ENCODE results near the gene TTI1. TPM values are rescaled to one million over a fixed set of nuclear protein-coding genes. Genes with fewer than 3 reads are reported as not detected.

TTI1 gene
- total RNA-seq, 1 experiment from 2014 or later = 38.3 TPM

- Histone ChIP-seq H3K4me2 (ENCODE audit: low read depth, low read length, poor library complexity, severe bottlenecking) (no peak overlapping the region), H3K36me3 (ENCODE audit: insufficient read depth, low read length) (peaks cover 69% of the 10 kb centered on the region), H3K9me3 (ENCODE audit: low read length) (no peaks in the 10 kb centered on the region), H3K9ac (ENCODE audit: low read length) (no peak overlapping the region), H3K9me2 (replicated peaks; ENCODE audit: insufficient read depth, low read length) (no peaks in the 10 kb centered on the region), H4K20me1 (ENCODE audit: insufficient read depth, low read depth, low read length) (no peaks in the 10 kb centered on the region), H3K4me1 (ENCODE audit: low read length) (peaks cover 4% of the 10 kb centered on the region; the same call in 1 of the 2 replicates), H3K79me2 (ENCODE audit: low read length) (peaks cover 28% of the 10 kb centered on the region), H3K27ac (ENCODE audit: low read length) (no peak overlapping the region), H2AFZ (ENCODE audit: low read length) (no peak overlapping the region), H3K27me3 (ENCODE audit: low read length) (no peaks in the 10 kb centered on the region), H3K4me3 (ENCODE audit: low read length) (no peak overlapping the region)
- no peak for DNase-seq
Measured at GRCh38 chr20:38061109-38061508, 27.9 kb upstream of the TTI1 start.

GRCh38 chr20:38060536-38060935, 27.3 kb upstream of the TTI1 start:
- H3K4me2 ChIP-seq (ENCODE audit: low read depth, low read length, poor library complexity, severe bottlenecking) = no peak overlapping the region
- no peak overlapping the region for H2AFZ ChIP-seq (ENCODE audit: low read length)
- H3K9me2 ChIP-seq (replicated peaks; ENCODE audit: insufficient read depth, low read length) = no peaks in the 10 kb centered on the region
- H3K4me3 ChIP-seq (ENCODE audit: low read length) = no peak overlapping the region
- H3K27ac ChIP-seq (ENCODE audit: low read length) = no peak overlapping the region
- peaks cover 65% of the 10 kb centered on the region for H3K36me3 ChIP-seq (ENCODE audit: insufficient read depth, low read length)
- H3K79me2 ChIP-seq (ENCODE audit: low read length) = peaks cover 33% of the 10 kb centered on the region
- peaks cover 1% of the 10 kb centered on the region; the same call in 1 of the 2 replicates for H4K20me1 ChIP-seq (ENCODE audit: insufficient read depth, low read depth, low read length)
- H3K27me3 ChIP-seq (ENCODE audit: low read length) = no peaks in the 10 kb centered on the region
- H3K9me3 ChIP-seq (ENCODE audit: low read length) = no peaks in the 10 kb centered on the region
- H3K4me1 ChIP-seq (ENCODE audit: low read length) = peaks cover 9% of the 10 kb centered on the region
- no peak overlapping the region for H3K9ac ChIP-seq (ENCODE audit: low read length)
- DNase-seq = no peak

GRCh38 chr20:38059832-38060231, 26.6 kb upstream of the TTI1 start:
- Histone ChIP-seq H2AFZ (ENCODE audit: low read length) (no peak overlapping the region), H3K9me2 (replicated peaks; ENCODE audit: insufficient read depth, low read length) (no peaks in the 10 kb centered on the region), H3K4me2 (ENCODE audit: low read depth, low read length, poor library complexity, severe bottlenecking) (no peak overlapping the region), H3K4me3 (ENCODE audit: low read length) (no peak overlapping the region), H3K27ac (ENCODE audit: low read length) (no peak overlapping the region), H3K9me3 (ENCODE audit: low read length) (no peaks in the 10 kb centered on the region), H3K27me3 (ENCODE audit: low read length) (no peaks in the 10 kb centered on the region), H3K9ac (ENCODE audit: low read length) (no peak overlapping the region), H3K4me1 (ENCODE audit: low read length) (peaks cover 16% of the 10 kb centered on the region), H4K20me1 (ENCODE audit: insufficient read depth, low read depth, low read length) (peaks cover 8% of the 10 kb centered on the region), H3K79me2 (ENCODE audit: low read length) (peaks cover 40% of the 10 kb centered on the region), H3K36me3 (ENCODE audit: insufficient read depth, low read length) (peaks cover 63% of the 10 kb centered on the region)
- no peak for DNase-seq

- Histone ChIP-seq H3K9ac (ENCODE audit: low read length) (no peak overlapping the region), H3K4me1 (ENCODE audit: low read length) (peaks cover 32% of the 10 kb centered on the region), H3K27ac (ENCODE audit: low read length) (no peak overlapping the region), H3K79me2 (ENCODE audit: low read length) (peaks cover 62% of the 10 kb centered on the region), H3K9me3 (ENCODE audit: low read length) (no peaks in the 10 kb centered on the region), H3K4me3 (ENCODE audit: low read length) (no peak overlapping the region), H2AFZ (ENCODE audit: low read length) (no peak overlapping the region), H3K9me2 (replicated peaks; ENCODE audit: insufficient read depth, low read length) (no peaks in the 10 kb centered on the region), H3K4me2 (ENCODE audit: low read depth, low read length, poor library complexity, severe bottlenecking) (no peak overlapping the region), H3K27me3 (ENCODE audit: low read length) (no peaks in the 10 kb centered on the region), H4K20me1 (ENCODE audit: insufficient read depth, low read depth, low read length) (peaks cover 14% of the 10 kb centered on the region), H3K36me3 (ENCODE audit: insufficient read depth, low read length) (peaks cover 53% of the 10 kb centered on the region)
- DNase-seq = peak; percentile 91
Measured at GRCh38 chr20:38057351-38057972, 24.2 kb upstream of the TTI1 start.

GRCh38 chr20:38055848-38056247, 22.6 kb upstream of the TTI1 start:
- no peaks in the 10 kb centered on the region for H3K9me3 ChIP-seq (ENCODE audit: low read length)
- no peak for DNase-seq
- no peaks in the 10 kb centered on the region for H3K27me3 ChIP-seq (ENCODE audit: low read length)
- no peaks in the 10 kb centered on the region for H3K9me2 ChIP-seq (replicated peaks; ENCODE audit: insufficient read depth, low read length)
- H4K20me1 ChIP-seq (ENCODE audit: insufficient read depth, low read depth, low read length) = peaks cover 14% of the 10 kb centered on the region
- H3K4me2 ChIP-seq (ENCODE audit: low read depth, low read length, poor library complexity, severe bottlenecking) = no peak overlapping the region
- H3K4me3 ChIP-seq (ENCODE audit: low read length) = no peak overlapping the region
- H3K36me3 ChIP-seq (ENCODE audit: insufficient read depth, low read length) = peaks cover 44% of the 10 kb centered on the region
- peaks cover 78% of the 10 kb centered on the region for H3K79me2 ChIP-seq (ENCODE audit: low read length)
- H3K4me1 ChIP-seq (ENCODE audit: low read length) = peaks cover 32% of the 10 kb centered on the region
- no peak overlapping the region for H3K9ac ChIP-seq (ENCODE audit: low read length)
- no peak overlapping the region for H2AFZ ChIP-seq (ENCODE audit: low read length)
- peak overlapping the region; percentile 28; the same call in 1 of the 2 replicates for H3K27ac ChIP-seq (ENCODE audit: low read length)

GRCh38 chr20:38055294-38055693, 22.0 kb upstream of the TTI1 start:
- Histone ChIP-seq H3K79me2 (ENCODE audit: low read length) (peaks cover 83% of the 10 kb centered on the region), H2AFZ (ENCODE audit: low read length) (no peak overlapping the region), H3K36me3 (ENCODE audit: insufficient read depth, low read length) (peaks cover 41% of the 10 kb centered on the region), H4K20me1 (ENCODE audit: insufficient read depth, low read depth, low read length) (peaks cover 14% of the 10 kb centered on the region), H3K4me1 (ENCODE audit: low read length) (peaks cover 32% of the 10 kb centered on the region), H3K27ac (ENCODE audit: low read length) (peak overlapping the region; percentile 28), H3K9ac (ENCODE audit: low read length) (no peak overlapping the region), H3K9me2 (replicated peaks; ENCODE audit: insufficient read depth, low read length) (no peaks in the 10 kb centered on the region), H3K4me2 (ENCODE audit: low read depth, low read length, poor library complexity, severe bottlenecking) (no peak overlapping the region), H3K27me3 (ENCODE audit: low read length) (no peaks in the 10 kb centered on the region), H3K9me3 (ENCODE audit: low read length) (no peaks in the 10 kb centered on the region), H3K4me3 (ENCODE audit: low read length) (no peak overlapping the region)
- no peak for DNase-seq

- no peaks in the 10 kb centered on the region for H3K9me3 ChIP-seq (ENCODE audit: low read length)
- H3K27ac ChIP-seq (ENCODE audit: low read length) = peak overlapping the region; percentile 28; the same call in 1 of the 2 replicates
- H3K4me2 ChIP-seq (ENCODE audit: low read depth, low read length, poor library complexity, severe bottlenecking) = peak overlapping the region; percentile 8
- no peak overlapping the region for H2AFZ ChIP-seq (ENCODE audit: low read length)
- no peak overlapping the region for H3K9ac ChIP-seq (ENCODE audit: low read length)
- no peak for DNase-seq
- peaks cover 32% of the 10 kb centered on the region for H3K4me1 ChIP-seq (ENCODE audit: low read length)
- H4K20me1 ChIP-seq (ENCODE audit: insufficient read depth, low read depth, low read length) = peaks cover 14% of the 10 kb centered on the region
- H3K36me3 ChIP-seq (ENCODE audit: insufficient read depth, low read length) = peaks cover 40% of the 10 kb centered on the region
- no peak overlapping the region for H3K4me3 ChIP-seq (ENCODE audit: low read length)
- H3K27me3 ChIP-seq (ENCODE audit: low read length) = no peaks in the 10 kb centered on the region
- H3K9me2 ChIP-seq (replicated peaks; ENCODE audit: insufficient read depth, low read length) = no peaks in the 10 kb centered on the region
- peaks cover 83% of the 10 kb centered on the region for H3K79me2 ChIP-seq (ENCODE audit: low read length)
Measured at GRCh38 chr20:38054647-38055046, 21.4 kb upstream of the TTI1 start.

GRCh38 chr20:38052870-38053269, 19.6 kb upstream of the TTI1 start:
- Histone ChIP-seq H3K36me3 (ENCODE audit: insufficient read depth, low read length) (peaks cover 32% of the 10 kb centered on the region; the same call in 1 of the 2 replicates), H2AFZ (ENCODE audit: low read length) (no peak overlapping the region), H3K4me2 (ENCODE audit: low read depth, low read length, poor library complexity, severe bottlenecking) (no peak overlapping the region), H3K4me3 (ENCODE audit: low read length) (no peak overlapping the region), H3K27ac (ENCODE audit: low read length) (no peak overlapping the region), H3K9ac (ENCODE audit: low read length) (no peak overlapping the region), H4K20me1 (ENCODE audit: insufficient read depth, low read depth, low read length) (peaks cover 14% of the 10 kb centered on the region), H3K79me2 (ENCODE audit: low read length) (peaks cover 85% of the 10 kb centered on the region), H3K9me3 (ENCODE audit: low read length) (no peaks in the 10 kb centered on the region), H3K27me3 (ENCODE audit: low read length) (no peaks in the 10 kb centered on the region), H3K9me2 (replicated peaks; ENCODE audit: insufficient read depth, low read length) (no peaks in the 10 kb centered on the region), H3K4me1 (ENCODE audit: low read length) (peaks cover 31% of the 10 kb centered on the region)
- DNase-seq = no peak
